Thoracic aorta (tissue), 2 donors: ENCODE data around the gene PITPNC1. TPM values are rescaled to one million over a fixed set of nuclear protein-coding genes. Genes with fewer than 3 reads are reported as not detected.
"Not testable (repeated sequence)": the region's sequence is repeated elsewhere in the genome, so short reads cannot be mapped to it uniquely, and the experiment has no call there.

Experiments used
- ATAC-seq: fragments of 150-250 bp; one replicate; pipeline ENCODE4 v1.8.0; 2017; ENCODE audit warnings: low read depth; ENCODE audit not compliant: insufficient number of reproducible peaks, low FRiP score
- DNase-seq: peaks from one replicate; pipeline ENCODE4 v3.0.0-alpha.2; 2020; ENCODE audit warnings: low spot score
- H3K27ac ChIP-seq, 2 donors: fragments of 200-600 bp; sonication (generic); 1 replicate in 1 of 2; 2 replicates in 1 of 2; pipeline ENCODE4 v1.5.1; 2016; ENCODE audit warnings: mild to moderate bottlenecking in 2 of 2, moderate library complexity in 2 of 2
- H3K27me3 ChIP-seq: fragments of 200-600 bp; sonication (generic); replicated peaks from 2 replicates; pipeline ENCODE4 v1.6.0; 2016; ENCODE audit warnings: mild to moderate bottlenecking; ENCODE audit not compliant: insufficient read depth
- H3K36me3 ChIP-seq: fragments of 200-600 bp; sonication (generic); one replicate; pipeline ENCODE4 v1.5.1; 2016
- H3K4me1 ChIP-seq, 2 donors: fragments of 200-600 bp; sonication (generic); 1 replicate in 1 of 2; 2 replicates in 1 of 2; pipeline versions ENCODE4 v1.5.1 to v1.6.0; 2016; ENCODE audit warnings: low read depth in 2 of 2, mild to moderate bottlenecking in 1 of 2; ENCODE audit not compliant: control insufficient read depth in 1 of 2
- H3K4me3 ChIP-seq: fragments of 200-600 bp; sonication (generic); 2 replicates; pipeline ENCODE4 v1.5.1; 2016; ENCODE audit warnings: mild to moderate bottlenecking
- H3K9me3 ChIP-seq: fragments of 200-600 bp; sonication (generic); 2 replicates; pipeline ENCODE4 v1.5.1; 2016
- total RNA-seq, 2 donors: library from RNA; depleted of rRNA; stranded (reverse); fragments of >200 nt; gene quantifications; one replicate each; pipeline versions ENCODE4 v1.1.0 to v1.2.3, GENCODE V29; 2016
- TF ChIP-seq, protein P1 (sequence below): fragments of 200-600 bp; sonication (generic); IDR thresholded peaks from one replicate; pipeline ENCODE4 v1.5.1; 2019; ENCODE audit warnings: antibody characterized with exemption

Gene PITPNC1
- total RNA-seq, 2 donors from 2014 or later, result 8.4 to 28.8 TPM

DNA sequence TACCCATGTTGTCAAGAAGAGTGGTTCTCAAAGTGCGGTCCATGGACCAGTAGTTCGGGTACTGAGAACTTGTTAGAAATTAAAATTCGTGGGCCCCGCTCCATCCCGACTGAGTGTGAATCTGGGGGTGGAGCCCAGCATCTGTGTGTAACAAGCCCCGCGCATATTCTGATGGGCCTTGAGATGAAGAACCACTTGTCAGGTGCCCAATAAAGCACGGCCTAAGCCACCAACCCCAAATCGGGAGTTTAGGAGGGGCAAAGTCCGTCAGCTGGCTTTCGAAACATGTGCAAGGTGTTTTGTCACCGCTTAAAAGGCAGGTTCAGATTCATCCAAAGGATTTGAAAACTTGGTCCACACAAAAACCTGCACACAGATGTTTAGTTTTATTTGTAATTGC, 40.2 kb upstream of the PITPNC1 start:
- no peak for DNase-seq
- Histone ChIP-seq H3K27me3 (no peaks in the 10 kb centered on the region), H3K36me3 (peaks cover 12% of the 10 kb centered on the region), H3K9me3 (no peaks in the 10 kb centered on the region), H3K4me3 (no peak overlapping the region), H3K27ac (no peak overlapping the region), H3K4me1 (no peaks in the 10 kb centered on the region)
- TF ChIP-seq, protein P1, sequence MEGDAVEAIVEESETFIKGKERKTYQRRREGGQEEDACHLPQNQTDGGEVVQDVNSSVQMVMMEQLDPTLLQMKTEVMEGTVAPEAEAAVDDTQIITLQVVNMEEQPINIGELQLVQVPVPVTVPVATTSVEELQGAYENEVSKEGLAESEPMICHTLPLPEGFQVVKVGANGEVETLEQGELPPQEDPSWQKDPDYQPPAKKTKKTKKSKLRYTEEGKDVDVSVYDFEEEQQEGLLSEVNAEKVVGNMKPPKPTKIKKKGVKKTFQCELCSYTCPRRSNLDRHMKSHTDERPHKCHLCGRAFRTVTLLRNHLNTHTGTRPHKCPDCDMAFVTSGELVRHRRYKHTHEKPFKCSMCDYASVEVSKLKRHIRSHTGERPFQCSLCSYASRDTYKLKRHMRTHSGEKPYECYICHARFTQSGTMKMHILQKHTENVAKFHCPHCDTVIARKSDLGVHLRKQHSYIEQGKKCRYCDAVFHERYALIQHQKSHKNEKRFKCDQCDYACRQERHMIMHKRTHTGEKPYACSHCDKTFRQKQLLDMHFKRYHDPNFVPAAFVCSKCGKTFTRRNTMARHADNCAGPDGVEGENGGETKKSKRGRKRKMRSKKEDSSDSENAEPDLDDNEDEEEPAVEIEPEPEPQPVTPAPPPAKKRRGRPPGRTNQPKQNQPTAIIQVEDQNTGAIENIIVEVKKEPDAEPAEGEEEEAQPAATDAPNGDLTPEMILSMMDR, result no peak
- no peak for ATAC-seq

DNA sequence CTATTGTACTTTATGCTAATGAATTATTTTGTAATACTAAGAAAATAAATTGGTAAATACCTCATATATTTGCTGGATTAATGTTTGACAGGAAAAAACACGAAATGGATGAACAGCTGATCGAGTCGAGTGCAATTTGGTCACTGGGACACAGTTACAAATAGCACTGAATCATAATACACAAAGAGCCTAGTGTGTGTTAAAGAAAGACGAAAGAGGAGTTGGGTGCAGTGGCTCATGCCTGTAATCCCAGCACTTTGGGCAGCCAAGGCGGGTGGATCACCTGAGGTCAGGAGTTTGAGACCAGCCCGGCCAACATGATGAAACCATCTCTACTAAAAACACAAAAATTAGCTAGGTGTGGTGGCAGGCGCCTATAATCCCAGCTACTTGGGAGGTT, 38.7 kb upstream of the PITPNC1 start:
- H3K27ac ChIP-seq, H3K9me3 ChIP-seq, H3K4me3 ChIP-seq, ATAC-seq, H3K4me1 ChIP-seq, H3K27me3 ChIP-seq, DNase-seq: not testable (repeated sequence)
- peaks cover 24% of the 10 kb centered on the region for H3K36me3 ChIP-seq

DNA sequence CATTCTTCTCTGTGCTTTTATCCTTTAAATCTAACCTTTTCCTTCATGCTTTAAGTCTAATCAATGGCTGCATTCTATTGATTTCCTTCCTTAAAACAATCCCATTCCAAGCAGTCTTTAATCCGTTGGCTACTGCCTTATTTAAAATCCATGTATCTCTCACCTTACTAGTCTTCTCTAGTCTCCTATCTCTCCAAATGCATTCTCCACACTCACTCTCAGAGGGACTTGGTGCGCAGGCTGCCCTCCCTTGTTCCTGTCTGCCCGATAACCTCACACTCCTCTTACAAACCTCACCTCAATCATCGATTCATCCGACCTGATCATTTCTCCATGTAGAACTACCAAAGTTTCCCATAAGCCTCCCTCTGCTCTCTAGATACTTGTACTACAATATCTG, 33.8 kb upstream of the PITPNC1 start:
- no peak overlapping the region for H3K27ac ChIP-seq
- DNase-seq (no peak), ATAC-seq (no peak)
- no peaks in the 10 kb centered on the region for H3K9me3 ChIP-seq
- H3K27me3 ChIP-seq, result no peaks in the 10 kb centered on the region
- peaks cover 52% of the 10 kb centered on the region for H3K36me3 ChIP-seq
- H3K4me3 ChIP-seq, result no peak overlapping the region
- TF ChIP-seq, protein P1, result no peak
- no peaks in the 10 kb centered on the region for H3K4me1 ChIP-seq

DNA sequence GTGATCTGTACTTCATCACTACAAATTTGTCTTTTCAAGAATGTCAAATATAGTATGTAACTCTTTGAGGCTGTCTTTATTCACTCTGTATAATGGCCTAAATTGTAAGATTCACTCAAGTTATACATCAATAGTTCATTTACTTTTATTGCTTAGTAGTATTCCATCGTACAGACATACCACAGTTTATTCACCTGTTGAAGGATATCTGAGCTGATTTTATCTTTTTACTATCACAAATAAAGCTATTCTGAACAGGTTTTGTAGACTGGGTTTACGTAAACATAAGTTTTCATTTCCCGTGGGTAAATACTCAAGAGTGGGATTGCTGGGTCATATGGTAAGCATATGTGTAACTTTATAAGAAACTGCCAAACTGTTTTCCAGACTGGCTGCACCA, 29.3 kb upstream of the PITPNC1 start:
- DNase-seq (no peak), ATAC-seq (no peak)
- no peak overlapping the region for H3K27ac ChIP-seq
- H3K4me3 ChIP-seq, result no peak overlapping the region
- H3K9me3 ChIP-seq, result no peaks in the 10 kb centered on the region
- H3K27me3 ChIP-seq, result no peaks in the 10 kb centered on the region
- TF ChIP-seq, protein P1, result no peak
- peaks cover 55% of the 10 kb centered on the region for H3K36me3 ChIP-seq
- H3K4me1 ChIP-seq, result no peaks in the 10 kb centered on the region

DNA sequence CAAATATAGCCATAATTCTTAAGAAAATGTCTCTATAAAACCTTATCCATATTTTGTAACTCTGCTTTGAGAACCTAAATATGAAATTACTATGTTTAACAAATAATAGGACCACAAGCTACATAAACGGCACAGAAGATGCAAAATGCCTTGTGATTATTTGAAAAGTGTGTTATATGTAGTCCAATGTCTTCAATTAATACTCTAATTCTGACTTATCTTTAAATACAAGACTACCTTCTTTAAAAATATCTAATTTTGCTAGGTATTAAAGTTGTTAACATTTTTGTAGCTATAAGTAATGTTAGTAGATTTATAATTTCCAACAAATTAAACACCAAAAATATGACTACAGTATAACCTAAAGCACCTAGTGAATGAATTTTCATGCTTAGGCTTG, 27.7 kb upstream of the PITPNC1 start:
- TF ChIP-seq, protein P1, result no peak
- no peaks in the 10 kb centered on the region for H3K27me3 ChIP-seq
- H3K36me3 ChIP-seq, result peaks cover 50% of the 10 kb centered on the region
- ATAC-seq, result no peak
- no peak overlapping the region for H3K4me3 ChIP-seq
- no peak for DNase-seq
- no peaks in the 10 kb centered on the region for H3K4me1 ChIP-seq
- no peak overlapping the region for H3K27ac ChIP-seq
- no peaks in the 10 kb centered on the region for H3K9me3 ChIP-seq

DNA sequence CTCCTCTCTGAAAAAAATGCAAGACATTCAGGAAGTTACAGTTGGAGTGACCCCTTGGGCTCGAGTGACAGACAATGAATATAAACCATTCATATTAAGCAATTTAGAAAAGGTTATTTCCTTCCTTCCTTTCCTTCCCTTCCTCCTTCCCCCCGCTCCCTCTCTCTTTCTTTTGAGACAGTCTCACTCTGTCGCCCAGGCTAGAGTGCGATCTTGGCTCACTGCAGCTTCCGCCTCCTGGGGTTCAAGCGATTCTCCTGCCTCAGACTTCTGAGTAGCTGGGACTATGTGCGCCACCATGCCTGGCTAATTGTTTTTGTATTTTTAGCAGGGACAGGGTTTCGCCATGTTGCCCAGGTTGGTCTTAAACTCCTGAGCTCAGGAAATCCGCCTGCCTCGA, 23.9 kb upstream of the PITPNC1 start:
- H3K9me3 ChIP-seq, result no peaks in the 10 kb centered on the region
- H3K27ac ChIP-seq, result no peak overlapping the region
- ATAC-seq (no peak), DNase-seq (no peak)
- H3K27me3 ChIP-seq, result no peaks in the 10 kb centered on the region
- TF ChIP-seq, protein P1, result no peak
- H3K4me1 ChIP-seq, result peaks cover 0 to 3% of the 10 kb centered on the region in 2 donors
- H3K4me3 ChIP-seq, result no peak overlapping the region
- H3K36me3 ChIP-seq, result peaks cover 39% of the 10 kb centered on the region
